Measurements from ENCODE around the gene ZNF287.
"Not testable (repeated sequence)": the region's sequence is repeated elsewhere in the genome, so short reads cannot be mapped to it uniquely, and the experiment has no call there.

The ZNF287 gene

DNA sequence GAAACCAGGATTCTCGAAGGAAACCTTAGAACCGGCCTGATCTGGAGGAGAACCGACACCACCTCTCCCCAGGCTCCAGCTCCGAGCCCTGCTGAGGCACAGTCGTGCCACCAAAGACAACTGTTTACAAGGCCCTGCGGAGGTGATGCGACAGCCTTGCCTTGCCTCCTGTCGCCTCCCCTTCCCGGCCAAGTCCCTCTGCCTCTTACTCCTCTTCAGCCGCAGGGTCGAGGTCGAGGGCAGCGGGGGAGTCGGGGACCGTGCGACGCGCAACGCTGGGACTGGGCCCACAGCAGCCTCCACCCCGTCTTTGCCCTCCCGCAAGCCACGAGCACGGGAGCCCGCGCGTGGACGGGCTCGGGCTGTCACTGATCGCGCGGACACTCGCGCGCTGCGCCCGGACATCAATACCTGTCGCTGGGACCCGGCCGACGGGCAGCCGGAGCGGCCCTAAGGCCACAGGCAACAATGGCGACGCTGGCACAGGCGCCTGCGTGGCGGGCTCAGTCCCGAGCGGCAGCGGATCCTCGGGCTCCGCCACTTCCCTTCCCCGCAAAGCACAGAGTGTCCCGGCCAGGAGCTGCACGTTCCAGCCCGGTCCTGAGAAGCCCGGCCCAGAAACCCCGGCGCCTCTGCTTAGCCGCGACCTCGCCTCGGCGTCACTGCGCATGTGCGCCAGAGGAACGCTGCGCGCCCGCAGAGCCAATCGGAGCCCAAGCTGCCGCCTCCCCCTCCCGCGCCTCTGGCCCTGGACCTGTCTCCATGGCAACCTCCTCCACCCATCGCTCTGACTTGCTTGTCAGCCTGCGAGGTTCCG lies at the start of gene ZNF287:
TSS of gene ZNF287 (minus strand) at position 664 of the 817 bp plus-strand sequence. CDS start 1,473 bp downstream, outside the sequence.
- no peak for DNase-seq

DNA sequence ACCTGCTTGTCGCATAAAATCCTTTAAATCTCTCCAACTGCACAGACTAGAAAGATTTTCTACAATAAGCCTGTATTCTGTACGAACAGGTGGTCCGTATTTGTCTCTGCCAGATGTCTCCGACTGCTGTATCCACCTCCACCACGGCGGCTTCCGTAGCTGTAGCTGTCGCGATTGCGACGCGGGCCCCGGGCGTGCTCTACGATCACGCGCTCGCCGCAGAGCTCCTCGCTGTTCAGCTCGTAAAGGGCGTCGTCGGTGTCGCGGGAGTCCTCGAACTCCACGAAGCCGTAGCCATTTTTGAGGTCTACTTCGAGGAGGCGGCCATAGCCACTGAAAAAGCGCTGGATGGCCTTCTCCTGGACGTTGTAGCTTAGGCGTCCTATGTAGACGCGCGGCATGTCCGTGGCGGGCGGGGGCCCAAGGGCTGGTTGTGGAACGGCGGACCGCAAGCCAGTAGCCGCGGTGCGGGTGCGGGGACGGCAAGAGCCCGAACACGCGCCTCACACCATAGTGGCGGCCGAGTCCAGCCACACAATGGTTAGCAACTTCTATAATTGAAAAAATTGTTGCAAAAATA lies 48.6 kb upstream of the ZNF287 start:
- DNase-seq: no peak

DNA sequence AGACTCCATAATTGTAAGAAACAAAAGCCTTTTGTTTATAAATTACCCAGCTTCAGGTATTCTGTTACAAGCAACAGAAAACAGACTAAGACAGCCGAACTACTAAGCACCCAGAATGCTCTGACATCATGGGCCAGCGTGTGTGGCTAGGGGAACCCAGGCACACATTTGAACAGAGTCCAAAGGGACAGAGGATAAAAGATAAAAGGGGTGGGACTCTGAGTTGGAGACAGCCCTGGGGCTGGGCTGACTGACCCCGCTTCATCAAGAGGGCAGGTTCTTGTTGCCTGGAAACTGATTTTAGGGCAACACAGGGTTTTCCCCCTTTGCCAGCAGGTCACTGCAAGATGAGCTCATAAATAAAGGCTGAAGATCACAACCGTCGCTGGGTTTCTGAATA lies 30.5 kb upstream of the ZNF287 start:
- DNase-seq: no peak

DNA sequence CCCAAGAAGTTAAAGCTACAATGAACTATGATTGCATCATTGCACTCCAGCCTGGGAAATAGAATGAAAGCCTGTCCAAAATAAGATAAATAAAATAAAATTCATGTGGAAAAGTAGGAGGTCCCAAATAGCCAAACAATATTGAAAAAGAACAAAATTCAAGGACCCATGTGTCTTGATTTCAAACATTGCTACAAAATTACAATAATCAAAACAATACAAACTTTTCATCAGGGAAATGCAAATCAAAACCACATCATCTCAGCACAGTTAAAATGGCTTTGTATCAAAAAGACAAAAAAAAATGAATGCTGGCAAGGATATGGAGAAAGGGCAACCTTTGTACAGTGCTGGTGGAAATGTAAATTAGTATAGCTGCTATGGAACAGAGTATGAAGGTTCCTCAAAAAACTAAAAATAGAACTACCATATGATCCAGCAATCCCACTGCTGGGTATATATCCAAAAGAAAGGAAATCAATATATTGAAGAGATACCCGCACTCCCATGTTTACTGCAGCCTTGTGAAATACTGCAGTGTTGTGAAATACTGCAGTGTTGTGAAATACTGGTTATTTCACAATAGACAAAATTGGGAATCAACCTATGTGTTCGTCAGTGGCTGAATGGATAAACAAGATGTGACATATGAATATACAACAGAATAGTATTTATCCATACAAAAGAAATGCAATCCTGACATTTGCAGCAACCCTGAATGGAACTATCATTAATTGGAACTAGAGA lies 24.5 kb upstream of the ZNF287 start:
- DNase-seq: no peak

DNA sequence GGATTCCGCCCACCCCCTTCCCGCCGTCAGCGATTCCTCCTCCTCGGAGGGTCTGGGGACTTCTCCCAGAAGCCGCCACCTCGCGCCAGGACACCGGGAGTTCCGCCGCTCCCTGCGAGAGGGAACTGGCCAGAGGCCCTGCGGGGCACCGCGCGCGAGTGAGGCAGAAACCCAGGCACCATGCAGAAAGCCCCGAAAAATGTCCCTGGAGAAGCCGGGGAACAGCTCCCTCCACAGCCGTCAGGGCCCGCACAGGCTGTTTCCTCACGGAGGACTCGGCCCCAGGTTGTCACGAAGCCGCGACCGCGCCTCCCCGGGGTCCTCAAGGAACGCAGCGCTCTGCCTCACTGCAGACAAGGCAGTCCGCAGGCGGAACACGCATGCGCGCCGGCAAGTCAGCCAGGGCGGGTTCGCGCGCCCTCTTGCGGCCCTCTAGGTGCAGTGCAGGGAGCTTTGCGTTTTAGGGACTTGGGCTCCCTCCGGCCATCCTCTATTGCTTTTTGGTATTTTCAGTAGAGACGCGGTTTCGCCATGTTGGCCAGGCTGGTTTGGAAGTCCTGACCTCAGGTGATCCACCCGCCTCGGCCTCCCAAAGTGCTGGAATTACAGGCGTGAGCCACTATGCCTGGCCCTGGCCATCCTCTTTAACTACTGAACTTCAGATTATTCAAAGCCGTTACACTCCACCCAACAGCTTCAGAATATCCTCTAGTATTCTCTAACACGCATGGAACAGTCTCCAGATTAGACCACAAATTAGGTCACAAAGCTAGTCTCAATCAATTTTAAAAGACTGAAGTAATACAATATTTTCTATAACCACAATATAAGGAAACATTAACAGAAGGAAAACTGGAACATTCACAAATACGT lies 20.3 kb upstream of the ZNF287 start:
- DNase-seq: peak; percentile 33

DNA sequence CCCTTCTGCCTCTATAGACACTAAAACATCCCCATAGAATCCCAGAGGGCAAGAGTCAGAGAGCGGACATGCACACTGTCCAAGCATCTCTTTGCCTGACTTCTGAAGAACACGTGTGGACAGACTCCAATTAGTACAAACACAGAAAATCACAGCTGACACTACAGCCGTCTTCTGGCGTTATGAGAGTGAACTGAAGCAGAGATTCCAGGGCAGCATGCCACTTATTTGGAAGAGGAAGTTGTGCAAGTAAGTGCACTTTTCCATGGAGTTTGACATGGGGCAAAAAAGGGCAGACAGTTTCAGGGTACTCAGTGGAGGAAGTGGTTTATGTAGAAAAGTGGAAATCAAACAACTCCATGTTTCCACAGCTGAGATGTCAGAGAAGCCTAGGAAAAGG lies 16.8 kb upstream of the ZNF287 start:
- DNase-seq: no peak

DNA sequence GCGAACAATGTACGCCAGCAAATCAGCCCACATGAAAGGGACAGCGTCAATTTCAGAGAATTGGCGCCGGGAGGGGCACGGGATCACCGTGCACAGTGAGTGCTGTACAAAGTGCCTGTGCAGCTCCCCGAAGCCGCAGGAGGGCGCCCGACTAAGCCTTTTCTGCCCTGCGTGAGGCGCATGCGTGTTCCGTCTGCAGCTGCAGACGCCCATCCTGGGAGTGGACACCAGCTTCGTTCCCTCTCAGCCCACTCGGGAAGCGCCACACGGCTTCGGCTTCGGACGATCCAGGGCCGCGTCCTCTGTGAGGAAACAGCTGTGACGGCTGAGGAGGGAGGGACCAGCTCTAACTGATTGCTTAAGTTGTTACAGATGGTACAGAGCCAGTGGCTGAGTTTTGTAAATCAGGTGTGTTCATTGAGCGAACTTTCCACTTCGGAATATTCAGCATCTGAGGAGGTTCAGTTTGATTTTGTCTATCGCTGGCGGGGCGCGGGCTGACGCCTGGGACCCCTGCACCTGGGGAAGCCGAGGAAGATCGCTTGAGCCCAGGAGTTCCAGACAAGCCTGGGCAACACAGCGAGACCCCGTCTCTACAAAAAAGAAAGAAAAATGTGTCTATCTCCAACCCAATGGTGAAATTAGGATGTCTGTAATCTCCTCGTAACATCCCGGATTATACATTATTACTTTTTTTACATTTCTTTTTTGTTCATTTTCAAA lies 15.4 kb upstream of the ZNF287 start:
- DNase-seq: no peak

DNA sequence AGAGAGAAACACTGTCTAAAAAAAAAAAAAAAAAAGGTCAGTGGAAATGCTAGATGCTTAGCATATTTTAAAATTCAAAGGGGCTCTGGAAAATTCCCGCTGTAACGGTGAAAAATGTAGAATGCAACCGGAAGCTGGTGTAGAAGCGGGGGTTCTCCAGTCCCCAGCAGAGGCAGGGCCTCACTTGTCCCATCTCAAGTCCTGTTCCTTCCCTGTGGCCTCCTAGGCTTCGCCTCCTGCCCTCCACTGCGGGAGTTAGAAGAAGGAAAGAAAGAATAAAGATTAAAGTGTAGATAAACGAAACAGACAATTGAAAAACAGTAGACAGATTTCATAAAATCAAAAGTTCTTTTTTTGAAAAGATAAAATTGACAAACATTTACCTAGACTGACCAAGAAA lies 14.8 kb upstream of the ZNF287 start:
- DNase-seq: no peak

DNA sequence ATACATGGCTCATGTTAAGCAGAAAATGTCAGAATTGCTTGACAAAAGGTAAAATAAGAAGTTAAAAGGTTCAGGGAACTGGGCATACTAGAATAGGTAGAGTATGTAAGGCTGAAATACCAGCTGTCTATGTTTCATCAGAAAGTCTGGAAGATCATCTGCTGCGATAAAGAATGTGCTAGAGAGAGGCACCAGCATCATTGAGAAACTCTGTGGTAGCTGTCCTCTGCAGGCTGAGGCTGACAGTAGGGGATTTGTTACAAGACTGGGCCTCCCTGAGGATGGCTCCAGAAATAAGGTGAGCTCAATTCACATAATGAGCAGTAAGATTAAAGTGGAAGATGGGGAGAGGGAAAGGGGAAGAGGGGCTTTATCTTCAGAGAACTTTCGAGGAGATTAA lies 4.5 kb upstream of the ZNF287 start:
- DNase-seq: no peak

DNA sequence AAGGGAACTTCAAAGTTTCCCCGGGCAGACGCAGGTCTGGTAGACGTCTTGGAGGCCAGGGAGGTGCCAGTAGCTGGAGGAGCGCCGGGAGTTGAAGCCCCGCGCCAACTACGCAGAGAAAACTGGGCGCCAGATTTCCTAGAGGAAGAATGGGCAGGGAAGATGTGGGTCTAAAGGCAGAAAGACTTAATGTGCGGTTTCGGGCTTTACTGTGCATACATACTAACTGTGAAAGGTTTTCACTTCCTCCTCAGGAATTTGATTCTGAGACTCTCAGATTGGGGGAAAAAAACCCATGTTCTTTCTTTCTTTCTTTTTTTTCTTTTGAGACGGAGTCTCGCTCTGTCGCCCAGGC lies 331 bp upstream of the ZNF287 start:
- no peak for DNase-seq

DNA sequence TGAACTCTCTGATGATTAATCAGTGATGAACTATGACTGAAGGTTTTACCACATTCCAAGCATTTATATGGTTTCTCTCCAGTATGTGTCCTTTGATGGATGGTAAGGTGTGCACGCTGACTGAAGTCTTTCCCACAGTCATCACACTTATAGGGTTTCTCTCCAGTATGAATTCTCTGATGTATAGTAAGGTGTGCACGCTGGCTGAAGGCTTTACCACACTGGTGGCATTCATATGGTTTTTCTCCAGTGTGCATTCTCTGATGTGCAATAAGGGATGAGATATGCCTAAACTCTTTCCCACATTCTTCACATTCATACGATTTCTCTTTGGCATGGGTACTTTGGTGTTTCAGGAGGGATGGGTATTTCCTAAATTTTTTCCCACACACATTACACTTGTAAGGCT lies 16.4 kb downstream of the ZNF287 start:
- DNase-seq: no peak

DNA sequence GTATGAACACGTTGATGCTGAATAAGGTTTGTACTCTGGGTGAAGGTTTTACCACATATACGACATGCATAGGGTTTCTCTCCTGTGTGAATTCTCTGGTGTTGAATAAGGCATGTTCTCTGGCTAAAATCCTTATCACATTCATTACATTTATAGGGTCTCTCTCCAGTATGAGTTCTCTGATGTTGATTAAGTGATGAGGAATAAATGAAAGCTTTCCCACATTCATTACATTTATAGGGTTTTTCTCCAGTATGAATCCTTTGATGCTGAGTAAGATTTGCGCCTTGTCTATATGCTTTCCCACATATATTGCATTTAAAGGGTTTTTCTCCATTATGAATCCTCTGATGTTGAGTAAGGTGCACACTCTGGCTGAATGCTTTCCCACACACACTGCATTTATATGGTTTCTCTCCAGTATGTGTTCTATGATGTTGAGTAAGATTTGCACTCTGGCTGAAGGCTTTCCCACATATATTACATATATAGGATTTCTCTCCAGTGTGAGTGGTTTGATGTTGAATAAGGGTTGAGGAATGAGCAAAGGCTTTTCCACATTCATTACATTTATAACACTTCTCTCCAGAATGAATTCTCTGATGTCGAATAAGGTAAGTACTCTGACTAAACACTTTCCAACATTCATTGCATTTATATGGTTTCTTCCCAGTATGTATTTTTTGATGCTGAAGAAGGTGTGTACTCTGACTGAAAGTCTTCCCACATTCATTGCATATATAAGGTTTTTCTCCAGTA lies 16.9 kb downstream of the ZNF287 start:
- no peak for DNase-seq

DNA sequence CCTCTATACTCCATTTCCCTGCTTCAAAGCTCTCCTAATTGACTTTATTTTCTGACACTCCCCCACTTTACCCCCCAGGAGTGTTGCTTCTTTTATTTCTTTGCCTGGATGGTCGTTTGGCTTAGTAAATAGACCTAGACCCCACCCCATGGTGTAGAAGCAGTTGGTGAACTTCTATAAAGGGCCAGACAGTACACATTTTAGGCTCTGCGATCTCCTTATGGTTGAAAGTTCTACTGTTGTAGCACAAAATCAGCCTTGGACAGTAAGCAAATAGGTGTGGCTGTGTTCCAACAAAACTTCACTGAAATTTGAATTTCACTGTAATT lies 31.9 kb downstream of the ZNF287 start:
- DNase-seq: no peak

DNA sequence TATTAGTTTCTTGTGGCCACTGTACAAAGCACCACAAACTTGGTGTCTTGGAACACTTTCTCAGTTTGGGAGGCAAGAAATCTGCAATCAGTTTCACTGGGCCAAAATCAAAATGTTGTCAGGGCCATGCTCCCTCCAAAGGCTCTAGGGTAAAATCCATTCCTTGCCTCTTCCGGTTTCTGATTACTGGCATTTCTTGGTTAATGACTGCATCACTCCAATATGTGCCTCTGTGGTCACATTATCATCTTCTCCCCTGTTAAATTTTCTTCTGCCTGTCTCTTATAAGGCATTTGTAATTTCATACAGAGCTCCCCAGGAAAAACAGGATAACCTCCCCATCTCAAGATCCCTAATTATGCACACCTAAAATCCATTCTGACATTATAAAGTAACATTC lies 34.8 kb downstream of the ZNF287 start:
- no peak for DNase-seq

DNA sequence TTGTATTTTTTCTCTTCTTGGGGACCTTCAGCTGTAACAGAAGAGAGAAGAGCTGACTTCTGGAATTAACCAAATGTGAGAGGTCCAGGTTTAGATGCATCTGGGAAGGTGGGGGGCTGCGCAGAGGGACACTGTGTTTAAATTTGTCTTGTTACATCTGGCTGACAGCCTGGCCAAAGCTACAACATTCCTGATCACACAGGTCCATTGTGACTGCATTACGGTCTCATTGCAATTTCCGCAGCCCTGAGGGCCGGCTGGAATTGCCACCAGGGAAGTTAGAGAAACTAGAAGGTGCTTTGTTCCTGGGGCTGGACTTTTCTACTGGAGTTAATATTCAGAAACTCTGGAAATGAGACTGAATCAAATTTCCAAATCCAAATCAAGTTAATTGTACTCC lies 39.1 kb downstream of the ZNF287 start:
- DNase-seq: no peak

DNA sequence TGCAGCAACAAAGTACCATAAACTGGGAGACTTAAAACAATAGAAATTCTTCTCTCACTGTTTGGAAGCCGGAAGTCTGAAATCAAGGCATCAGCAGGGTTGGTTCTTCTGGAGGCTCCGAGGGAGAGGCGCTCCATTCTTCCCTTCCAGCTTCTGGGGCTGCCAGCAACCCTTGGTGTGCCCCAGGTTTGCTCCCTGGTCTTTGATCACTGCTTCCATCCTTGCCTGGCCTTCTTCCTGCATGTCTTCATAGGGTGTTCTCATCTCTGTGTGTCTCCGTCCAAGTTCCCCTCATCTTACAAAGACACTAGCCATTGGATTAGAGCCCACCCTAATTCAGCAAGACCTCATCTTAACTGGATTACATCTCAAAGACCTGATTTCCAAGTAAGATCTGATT lies 41.7 kb downstream of the ZNF287 start:
- DNase-seq: no peak

DNA sequence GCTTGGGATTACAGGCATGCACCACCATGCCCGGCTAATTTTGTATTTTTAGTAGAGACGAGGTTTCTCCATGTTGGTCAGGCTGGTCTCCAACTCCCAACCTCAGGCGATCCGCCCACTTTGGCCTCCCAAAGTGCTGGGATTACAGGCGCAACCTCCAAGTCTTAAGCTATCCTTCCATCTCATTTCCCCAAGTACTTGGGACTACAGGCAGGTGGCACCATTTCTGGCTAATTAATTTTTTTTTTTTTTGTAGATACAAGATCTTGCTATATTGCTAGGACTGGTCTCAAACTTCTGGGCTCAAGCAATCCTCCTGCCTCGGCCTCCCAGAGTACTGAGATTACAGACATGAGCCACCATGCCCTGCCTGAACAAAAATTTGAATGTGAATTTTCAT lies 43.4 kb downstream of the ZNF287 start:
- DNase-seq: not testable (repeated sequence)

DNA sequence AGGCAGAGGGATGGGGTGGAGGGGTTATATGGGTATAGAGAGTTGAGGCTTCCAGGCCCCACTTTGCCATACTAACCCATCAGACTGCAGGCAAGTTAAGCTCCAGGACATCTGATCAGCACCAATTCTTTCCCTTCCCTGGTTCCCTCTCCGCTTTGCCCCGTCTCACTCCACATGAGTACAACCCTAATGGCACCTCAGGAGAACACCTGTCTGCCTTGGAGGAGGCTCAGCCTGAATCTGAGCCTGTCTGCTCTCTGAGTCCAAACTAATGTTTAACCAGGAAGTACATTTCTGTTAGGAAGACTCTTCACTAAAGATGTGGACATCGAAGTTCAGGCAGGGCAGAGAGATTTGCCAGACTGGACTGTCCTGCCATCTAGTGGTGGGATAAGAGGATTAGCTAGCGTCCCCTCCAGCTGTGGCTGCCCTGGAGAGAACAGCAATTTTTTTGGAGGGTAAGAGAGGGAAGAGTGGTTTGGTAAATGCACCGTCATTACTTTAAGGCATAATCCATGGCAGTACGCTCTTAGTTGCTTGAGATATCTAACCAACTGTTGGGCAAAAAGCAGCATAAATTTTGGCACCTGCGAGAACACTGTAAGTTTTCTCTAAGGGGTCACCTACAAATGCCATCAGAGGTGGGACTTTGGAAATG lies 47.8 kb downstream of the ZNF287 start:
- DNase-seq: peak; percentile 73

DNA sequence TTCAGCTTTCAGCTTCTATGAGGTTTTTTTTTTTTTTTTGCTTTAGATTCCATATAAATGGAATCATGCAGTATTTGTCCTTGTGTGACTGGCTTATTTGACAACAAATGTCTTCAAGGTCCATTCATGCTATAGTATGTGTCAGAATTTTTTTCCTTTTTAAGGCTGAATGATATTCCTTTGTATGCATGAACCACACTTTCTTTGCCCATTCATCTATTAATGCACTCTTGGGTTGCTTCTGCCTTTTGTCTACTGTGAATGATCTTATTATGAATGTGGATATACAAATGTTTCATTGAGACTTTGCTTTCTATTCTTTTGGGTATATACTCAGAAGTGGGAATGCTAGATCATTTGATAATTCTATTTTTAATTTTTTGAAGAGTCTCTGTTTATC lies 50.0 kb downstream of the ZNF287 start:
- DNase-seq: no peak

DNA sequence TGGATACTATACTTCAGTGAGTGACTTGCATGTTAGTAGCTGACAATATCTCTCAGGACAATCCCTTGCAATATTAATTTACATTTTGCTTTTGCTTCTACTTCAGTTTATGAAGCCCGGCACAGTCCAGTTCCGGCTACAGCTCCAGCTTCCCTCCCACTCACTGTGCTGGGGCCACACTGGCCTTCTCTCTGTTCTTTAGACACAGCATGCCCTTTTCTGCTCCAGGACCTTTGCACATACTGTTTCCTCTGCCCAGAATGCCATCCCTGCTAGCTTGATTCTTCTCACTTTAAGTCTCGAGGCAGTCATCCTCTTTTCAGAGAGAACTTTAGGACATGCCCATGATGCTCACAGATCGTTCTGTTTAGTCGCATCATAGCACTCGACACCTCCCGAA lies 51.5 kb downstream of the ZNF287 start:
- DNase-seq: no peak

DNA sequence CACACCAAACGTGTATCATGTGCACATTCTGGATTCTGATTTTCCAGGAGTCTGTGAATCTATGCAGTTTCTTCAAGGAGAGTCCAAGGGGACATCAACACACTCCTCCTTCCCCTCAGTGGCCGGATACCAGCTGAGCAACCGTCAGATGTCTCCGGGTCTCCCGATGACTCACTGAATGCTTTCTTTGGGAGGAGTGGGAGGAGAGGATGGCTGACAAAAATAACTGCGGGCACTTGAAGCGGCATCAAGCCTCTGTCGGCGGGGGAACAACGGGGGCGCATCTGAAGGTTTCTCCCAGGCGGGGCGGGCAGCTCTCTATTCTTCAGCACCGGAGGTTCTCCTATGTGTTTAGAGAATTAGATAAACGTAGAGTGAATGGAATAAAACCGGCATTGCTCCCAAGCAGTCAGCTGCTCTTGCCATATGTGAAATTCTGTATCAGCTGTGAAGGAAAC lies 52.4 kb downstream of the ZNF287 start:
- no peak for DNase-seq
